Type B pancreatic cell (in vitro differentiated cells): ENCODE data around the gene SLC25A24. TPM values are rescaled to one million over a fixed set of nuclear protein-coding genes. Genes with fewer than 3 reads are reported as not detected.
"Not testable (repeated sequence)": the region's sequence is repeated elsewhere in the genome, so short reads cannot be mapped to it uniquely, and the experiment has no call there.

Source experiments
- DNase-seq: peaks from one replicate; pipeline ENCODE4 v3.0.0; 2021; ENCODE audit warnings: mixed read lengths; ENCODE audit not compliant: unreplicated experiment; ENCODE audit errors: extremely low spot score
- H3K27ac Mint-ChIP-seq: 2 replicates; pipeline ENCODE4 v1.8.0; 2021; ENCODE audit warnings: mild to moderate bottlenecking, mixed read lengths
- H3K27me3 Mint-ChIP-seq: 2 replicates; pipeline ENCODE4 v1.8.0; 2021; ENCODE audit warnings: mixed read lengths
- H3K36me3 Mint-ChIP-seq: 2 replicates; pipeline ENCODE4 v1.8.0; 2021; ENCODE audit warnings: mixed read lengths
- H3K4me1 Mint-ChIP-seq: one replicate; pipeline ENCODE4 v1.8.0; 2021; ENCODE audit warnings: mixed read lengths; ENCODE audit not compliant: unreplicated experiment
- H3K4me3 Mint-ChIP-seq: 2 replicates; pipeline ENCODE4 v1.8.0; 2021; ENCODE audit warnings: mild to moderate bottlenecking, mixed read lengths
- H3K9me3 Mint-ChIP-seq: 2 replicates; pipeline ENCODE4 v1.8.0; 2021; ENCODE audit warnings: mixed read lengths
- CTCF ChIP-seq: fragments of 200-600 bp; sonication (generic); conservative IDR thresholded peaks from 2 replicates; pipeline ENCODE4 v1.5.0; 2021; ENCODE audit warnings: antibody characterized with exemption, mild to moderate bottlenecking
- long read RNA-seq: library from polyadenylated mRNA; unstranded; transcript quantifications from one replicate; pipeline ENCODE4 v2.0.0, GENCODE V29; 2020
- total RNA-seq: library from RNA; stranded (reverse); gene quantifications from 2 replicates; pipeline ENCODE4 v1.2.1, GENCODE V29; 2021; ENCODE audit warnings: low replicate concordance

Gene SLC25A24
- total RNA-seq, result 43.3 and 46.6 TPM in 2 replicates
- long read RNA-seq, full-length matches to known transcripts, result 63 of 79 reads
- long read RNA-seq, partial matches to known transcripts, result 14 of 79 reads
- long read RNA-seq, other reads (novel, unspliced or antisense), result 2 of 79 reads

DNA sequence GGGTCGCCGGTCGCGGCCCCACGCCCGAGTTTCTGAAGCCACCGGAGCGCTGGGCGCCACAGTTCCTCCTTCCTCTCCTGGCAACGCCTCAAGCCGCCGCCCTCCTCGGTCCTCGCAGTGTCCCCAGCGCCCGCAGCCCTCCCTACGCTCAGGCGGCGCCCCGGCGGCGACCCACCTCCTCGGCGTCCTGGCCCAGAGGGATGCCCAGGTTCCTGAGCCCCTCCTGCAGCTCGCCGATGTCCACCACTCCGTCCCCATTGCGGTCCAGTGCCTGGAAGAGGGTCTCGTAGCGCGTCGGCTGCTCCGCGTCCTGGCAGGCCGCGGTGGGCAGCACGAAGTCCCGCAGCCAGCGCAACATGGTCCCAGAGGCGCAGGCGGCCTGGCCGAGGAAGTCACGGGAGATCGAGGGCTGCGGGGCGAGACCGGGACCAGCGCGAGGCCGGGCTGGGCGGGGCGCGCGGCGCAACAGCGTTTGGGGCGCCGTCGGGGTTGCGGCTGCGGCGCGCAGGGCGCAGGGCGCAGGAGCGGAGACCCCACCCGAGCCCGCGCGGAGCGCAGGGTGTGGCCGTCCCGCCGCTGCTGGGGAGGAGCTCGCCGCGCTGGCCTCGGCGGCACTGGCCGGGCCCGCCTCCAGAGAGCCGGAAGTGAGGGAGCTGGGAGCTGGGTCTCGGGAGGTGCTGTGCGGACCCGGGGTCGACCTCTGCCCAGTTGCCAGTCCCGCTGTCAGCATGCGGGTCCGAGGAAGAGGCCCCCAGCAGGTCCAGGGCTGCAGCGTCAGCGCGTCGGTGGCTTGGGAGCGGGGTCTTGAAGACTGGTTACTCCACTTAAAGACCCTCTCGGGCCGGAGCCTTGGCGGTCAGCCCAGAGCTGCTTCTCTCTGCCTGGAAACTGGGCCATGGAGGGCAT is at the start of gene SLC25A24:
Gene SLC25A24 (minus strand): TSS at position 563 of the 906 bp plus-strand sequence. CDS start 205 bp downstream, at position 358.
- H3K4me3 Mint-ChIP-seq, result peak within 1 kb of the TSS; percentile 93
- H3K36me3 Mint-ChIP-seq, result peaks cover 26% of the 10 kb centered on the region
- peak; percentile 82 for DNase-seq
- peaks cover 2% of the 10 kb centered on the region for H3K27me3 Mint-ChIP-seq
- TF ChIP-seq CTCF, result no peak
- peak within 1 kb of the TSS; percentile 94 for H3K27ac Mint-ChIP-seq
- H3K9me3 Mint-ChIP-seq, result peaks cover 12% of the 10 kb centered on the region
- H3K4me1 Mint-ChIP-seq, result peaks cover 25% of the 10 kb centered on the region

- H3K4me3 Mint-ChIP-seq, H3K27ac Mint-ChIP-seq, H3K36me3 Mint-ChIP-seq, H3K27me3 Mint-ChIP-seq, DNase-seq, H3K9me3 Mint-ChIP-seq, H3K4me1 Mint-ChIP-seq: not testable (repeated sequence)
Observed at GRCh38 chr1:108243976-108244375, 43.8 kb upstream of the SLC25A24 start, which contains the start of gene NBPF4. NBPF4 (minus strand) TSS chr1:108244076; CDS start chr1:108243761, 315 bp downstream.

DNA sequence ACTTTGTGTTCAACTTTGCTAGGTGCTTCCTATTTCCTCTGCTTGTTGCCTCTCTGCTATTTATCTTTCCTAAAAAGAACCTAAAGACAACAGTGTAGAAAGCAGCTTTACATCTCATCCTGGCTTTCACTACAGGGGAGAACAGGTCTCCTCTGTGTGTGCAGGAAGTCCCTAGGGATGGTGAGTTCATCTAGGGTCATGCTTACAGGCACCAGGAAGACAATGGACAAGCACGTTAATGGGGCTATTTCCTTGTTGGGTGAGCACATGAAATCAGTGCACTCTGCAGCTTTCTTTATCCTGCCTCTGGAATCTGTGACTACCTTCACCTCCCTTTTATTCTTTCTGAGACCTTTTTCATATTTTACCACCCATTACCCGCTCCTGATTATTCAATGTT is 39.3 kb upstream of the SLC25A24 start:
- not testable (repeated sequence) for H3K4me1 Mint-ChIP-seq

DNA sequence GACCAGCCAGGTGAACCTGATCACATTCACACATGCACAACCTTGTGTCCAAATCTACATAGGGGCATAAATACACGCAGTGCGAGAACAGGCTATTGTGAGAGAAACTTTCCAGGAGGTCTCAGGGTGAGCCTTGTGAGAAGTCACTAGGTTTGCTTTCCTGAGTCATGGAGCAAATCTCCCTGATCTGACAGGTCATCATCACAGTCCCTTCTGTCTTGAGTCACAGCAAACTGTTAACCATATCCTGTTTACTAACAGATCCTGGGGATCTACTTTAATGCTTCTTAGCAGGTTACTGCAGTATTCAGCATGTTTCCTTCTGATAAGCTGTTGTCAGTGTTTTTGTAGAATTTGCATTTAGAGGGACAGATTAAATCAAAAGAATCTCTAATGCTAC is 35.2 kb upstream of the SLC25A24 start:
- DNase-seq, H3K9me3 Mint-ChIP-seq, H3K36me3 Mint-ChIP-seq, H3K27me3 Mint-ChIP-seq, H3K4me1 Mint-ChIP-seq, H3K4me3 Mint-ChIP-seq, H3K27ac Mint-ChIP-seq: not testable (repeated sequence)

More for the DNA sequence above, 39.3 kb upstream of the SLC25A24 start:
- not testable (repeated sequence) for H3K27me3 Mint-ChIP-seq, H3K36me3 Mint-ChIP-seq, DNase-seq, H3K27ac Mint-ChIP-seq, H3K4me3 Mint-ChIP-seq, H3K9me3 Mint-ChIP-seq

GRCh38 chr1:108232183-108232582 is 32.0 kb upstream of the SLC25A24 start:
- not testable (repeated sequence) for H3K27me3 Mint-ChIP-seq, H3K4me1 Mint-ChIP-seq, H3K4me3 Mint-ChIP-seq, DNase-seq, H3K27ac Mint-ChIP-seq, H3K36me3 Mint-ChIP-seq, H3K9me3 Mint-ChIP-seq

GRCh38 chr1:108229976-108230375 is 29.8 kb upstream of the SLC25A24 start:
- H3K27me3 Mint-ChIP-seq, H3K9me3 Mint-ChIP-seq, H3K36me3 Mint-ChIP-seq, H3K4me3 Mint-ChIP-seq, H3K4me1 Mint-ChIP-seq, H3K27ac Mint-ChIP-seq, DNase-seq: not testable (repeated sequence)

DNA sequence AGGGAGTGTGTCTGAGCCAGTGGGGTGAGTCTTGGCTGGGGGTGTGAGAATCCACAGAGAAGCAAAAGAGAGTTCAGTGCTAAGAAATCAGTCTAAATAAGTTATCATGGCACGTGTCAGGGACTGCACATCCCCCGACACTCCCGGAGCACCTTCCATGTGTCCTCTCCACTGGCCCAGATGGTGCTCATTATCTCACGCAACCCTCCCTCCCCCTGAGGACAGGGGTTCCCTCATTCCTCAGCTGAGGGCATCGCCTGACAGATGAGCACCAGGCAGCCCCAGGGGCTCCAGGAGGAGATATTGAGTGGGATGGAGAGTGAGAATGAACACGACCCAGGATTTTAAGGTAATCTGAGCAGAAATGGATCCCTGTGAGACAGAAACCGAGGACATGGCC is 27.6 kb upstream of the SLC25A24 start:
- DNase-seq, H3K27ac Mint-ChIP-seq, H3K36me3 Mint-ChIP-seq, H3K27me3 Mint-ChIP-seq, H3K4me3 Mint-ChIP-seq, H3K9me3 Mint-ChIP-seq, H3K4me1 Mint-ChIP-seq: not testable (repeated sequence)

DNA sequence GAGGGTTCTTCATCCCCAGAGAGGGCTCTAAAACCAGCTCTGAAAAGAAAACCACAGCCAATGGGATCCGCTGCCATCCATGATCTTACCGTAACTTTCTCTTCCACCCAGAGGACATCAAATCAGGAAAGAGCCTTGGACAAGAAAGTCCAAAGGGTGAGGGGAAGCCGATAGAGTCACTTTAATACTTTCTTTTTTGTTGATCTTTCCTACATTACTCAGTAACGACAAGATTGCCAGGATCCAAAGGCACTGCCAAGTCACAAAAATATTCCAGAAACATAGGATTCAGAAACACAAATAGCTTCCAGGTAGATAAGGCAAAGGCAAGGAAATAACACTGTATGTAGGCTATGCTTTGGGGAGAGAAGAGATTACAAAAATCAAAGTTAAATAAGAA is 26.7 kb upstream of the SLC25A24 start:
- not testable (repeated sequence) for H3K27me3 Mint-ChIP-seq, H3K36me3 Mint-ChIP-seq, H3K9me3 Mint-ChIP-seq, H3K4me1 Mint-ChIP-seq, H3K27ac Mint-ChIP-seq, DNase-seq, H3K4me3 Mint-ChIP-seq

GRCh38 chr1:108223226-108223625 is 23.1 kb upstream of the SLC25A24 start:
- H3K4me1 Mint-ChIP-seq, H3K27me3 Mint-ChIP-seq, H3K36me3 Mint-ChIP-seq, H3K9me3 Mint-ChIP-seq, H3K4me3 Mint-ChIP-seq, DNase-seq, H3K27ac Mint-ChIP-seq: not testable (repeated sequence)

GRCh38 chr1:108217515-108218174 is 17.5 kb upstream of the SLC25A24 start:
- H3K36me3 Mint-ChIP-seq, H3K4me1 Mint-ChIP-seq, H3K9me3 Mint-ChIP-seq, H3K27ac Mint-ChIP-seq, H3K27me3 Mint-ChIP-seq, DNase-seq, H3K4me3 Mint-ChIP-seq: not testable (repeated sequence)

DNA sequence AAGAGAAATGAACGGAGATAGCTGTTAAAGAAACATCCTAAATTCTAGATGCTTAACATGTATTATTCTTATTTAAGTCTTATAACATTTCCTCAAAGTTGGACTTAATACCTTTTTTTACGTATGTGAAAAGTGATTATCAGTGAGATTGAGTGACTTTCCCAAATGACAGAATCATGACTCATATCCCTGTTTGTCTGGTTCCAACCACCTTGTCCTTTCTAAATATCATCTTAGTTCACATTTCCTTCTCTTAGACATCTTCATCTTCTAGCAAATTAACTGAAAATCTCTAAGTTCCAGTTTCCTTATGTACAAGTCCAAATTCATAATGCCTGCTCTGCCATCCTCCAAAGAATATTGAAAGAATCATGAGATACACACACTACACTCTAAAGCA is 16.9 kb upstream of the SLC25A24 start:
- H3K9me3 Mint-ChIP-seq, H3K4me3 Mint-ChIP-seq, H3K27ac Mint-ChIP-seq, H3K27me3 Mint-ChIP-seq, DNase-seq, H3K4me1 Mint-ChIP-seq, H3K36me3 Mint-ChIP-seq: not testable (repeated sequence)

DNA sequence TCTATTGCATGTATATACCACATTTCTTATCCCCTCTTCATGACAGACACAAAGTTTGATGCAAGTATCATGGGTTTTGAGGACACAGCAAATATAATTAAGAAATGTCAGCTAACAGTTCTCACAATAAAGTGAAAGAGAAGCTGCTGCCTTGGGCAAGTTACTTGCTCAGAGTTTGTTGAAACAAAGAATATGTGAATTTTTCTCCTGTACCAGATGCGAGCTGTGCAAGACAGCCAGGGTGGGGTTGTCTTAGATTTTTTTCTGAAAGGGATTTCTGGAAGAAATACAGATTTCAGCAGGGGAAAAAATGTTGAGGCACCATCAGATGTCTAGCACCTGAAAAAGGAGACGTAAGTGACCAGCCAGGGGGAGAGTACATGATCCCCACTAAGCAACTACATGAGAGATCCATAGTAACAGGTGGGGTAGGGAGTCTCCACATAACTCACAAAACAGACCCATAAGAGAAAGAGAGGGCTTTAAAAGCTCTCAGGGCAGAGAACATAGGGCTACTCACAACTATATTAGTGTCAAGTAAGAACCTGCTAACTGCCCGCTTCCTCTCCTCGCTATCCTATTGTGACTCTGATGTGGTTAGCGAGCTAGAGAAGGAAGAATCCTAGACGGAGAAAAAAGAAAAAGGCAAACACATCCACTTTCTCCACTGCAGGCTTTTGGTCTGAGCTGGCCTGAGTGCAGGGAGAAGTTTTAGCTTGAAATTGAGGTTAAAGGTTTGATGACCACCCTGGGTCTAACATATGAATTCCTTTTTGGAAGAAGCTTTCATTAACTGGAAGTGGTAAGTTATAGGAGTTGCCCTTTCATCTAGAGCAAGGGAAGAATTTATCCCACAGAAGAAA is 16.1 kb upstream of the SLC25A24 start:
- H3K27me3 Mint-ChIP-seq, H3K36me3 Mint-ChIP-seq, H3K4me1 Mint-ChIP-seq, DNase-seq, H3K27ac Mint-ChIP-seq, H3K9me3 Mint-ChIP-seq, H3K4me3 Mint-ChIP-seq: not testable (repeated sequence)
